ENCODE measurements around the gene C20orf204. TPM values are rescaled to one million over a fixed set of nuclear protein-coding genes. Genes with fewer than 3 reads are reported as not detected.
A peak's percentile ranks its signal among the peaks of the same experiment; 100 is the strongest.

C20orf204 gene
- total and polyA plus RNA-seq, 9 of the 15 experiments (the other 6 are each of a cell fraction or from before 2014, with no cell fraction given) = 0.11 to 1.1 (median 0.36) TPM; not detected in 2

DNA sequence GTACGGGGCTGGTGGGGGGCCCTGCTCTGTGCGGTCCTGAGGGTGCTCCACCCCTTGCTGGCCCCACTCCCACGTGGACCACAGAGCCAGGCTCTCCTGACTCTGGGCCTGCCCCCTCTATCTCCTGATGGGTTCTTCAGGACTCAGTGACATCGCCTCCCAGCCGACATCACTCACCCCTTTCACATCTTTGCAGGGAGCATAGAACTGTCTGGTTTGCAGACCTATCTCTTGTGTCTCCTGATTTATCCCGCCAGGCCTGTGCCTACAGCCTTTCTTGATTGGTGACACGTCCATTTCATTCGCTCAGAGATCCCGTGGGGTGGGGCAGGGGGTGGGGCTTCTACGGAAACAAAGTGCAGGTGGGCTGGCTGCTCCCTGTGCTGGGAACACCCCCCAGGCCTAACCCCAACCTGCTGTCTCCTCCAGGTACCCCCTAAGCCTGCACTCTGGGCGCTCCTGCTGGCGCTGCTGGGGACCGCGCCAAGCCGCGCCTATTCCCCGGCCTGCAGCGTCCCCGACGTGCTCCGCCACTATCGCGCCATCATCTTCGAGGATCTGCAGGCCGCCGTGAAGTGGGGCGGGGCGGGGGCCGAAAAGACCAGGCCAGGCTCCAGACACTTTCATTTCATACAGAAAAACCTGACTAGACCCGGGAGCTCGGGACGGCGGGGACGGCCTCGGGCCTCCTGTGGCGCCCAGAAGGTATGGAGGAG, 1.7 kb downstream of the C20orf204 start (continued):
- no peak for TF ChIP-seq SMARCE1 (IDR thresholded peaks at IDR 0.05)
- no peak for TF ChIP-seq MAFK (IDR thresholded peaks at IDR 0.05; ENCODE audit: low read length)
- no peak for TF ChIP-seq KDM5B (IDR thresholded peaks at IDR 0.05; ENCODE audit: insufficient replicate concordance, low read depth, low read length)
- TF ChIP-seq RBBP5 (IDR thresholded peaks at IDR 0.05; ENCODE audit: borderline replicate concordance, insufficient read depth, low read length, poor library complexity, severe bottlenecking) = peak; percentile 1
- TF ChIP-seq, protein P1, sequence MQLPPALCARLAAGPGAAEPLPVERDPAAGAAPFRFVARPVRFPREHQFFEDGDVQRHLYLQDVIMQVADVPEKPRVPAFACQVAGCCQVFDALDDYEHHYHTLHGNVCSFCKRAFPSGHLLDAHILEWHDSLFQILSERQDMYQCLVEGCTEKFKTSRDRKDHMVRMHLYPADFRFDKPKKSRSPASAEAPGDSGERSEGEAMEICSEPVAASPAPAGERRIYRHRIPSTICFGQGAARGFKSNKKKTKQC (CRISPR knock-in tag; IDR thresholded peaks at IDR 0.05) = no peak
- 0 out of 6 replicates have a peak, but pooled peaks of 1 of the 3 experiments have one; percentile 3 for TF ChIP-seq CTCF (IDR thresholded peaks at IDR 0.05 in 2 of 3, conservative IDR thresholded peaks at IDR 0.05 in 1 of 3; ENCODE audit: insufficient read depth in 2 of 3, low read depth in 1 of 3, low read length in 3 of 3)
- TF ChIP-seq HEY1 (CRISPR knock-in tag; IDR thresholded peaks at IDR 0.05; ENCODE audit: borderline replicate concordance) = no peak
- TF ChIP-seq PATZ1 (CRISPR knock-in tag; IDR thresholded peaks at IDR 0.05; ENCODE audit: borderline replicate concordance) = no peak
